ENCODE data around the gene EPB41L2. TPM values are rescaled to one million over a fixed set of nuclear protein-coding genes. Genes with fewer than 3 reads are reported as not detected.

The EPB41L2 gene
- total RNA-seq, 1 experiment from 2014 or later, result 22.5 TPM

DNA sequence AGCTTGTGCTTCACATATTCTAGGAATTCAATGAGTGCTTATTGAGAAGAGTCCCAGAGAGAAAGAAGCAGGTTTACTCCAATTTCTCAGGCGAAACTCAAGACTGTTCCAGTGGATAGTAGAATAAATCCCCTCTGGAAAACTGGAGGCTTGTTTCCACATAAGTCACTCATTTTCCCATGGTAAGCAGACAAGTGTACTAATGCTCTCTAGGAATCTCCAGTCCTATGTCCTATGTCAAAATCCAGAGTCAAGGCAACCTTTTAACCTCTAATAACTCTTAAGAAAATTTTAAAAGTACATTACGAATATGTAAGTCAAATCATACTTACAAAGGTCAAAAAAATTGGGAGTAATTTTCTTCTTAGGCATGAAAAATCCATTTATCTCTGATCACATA, 200.7 kb downstream of the EPB41L2 start:
- peaks cover 9% of the 10 kb centered on the region for H3K4me1 Mint-ChIP-seq (ENCODE audit: insufficient read depth, unreplicated experiment)
- peaks cover 4% of the 10 kb centered on the region for H3K36me3 Mint-ChIP-seq (ENCODE audit: insufficient read depth, unreplicated experiment)
- no peaks in the 10 kb centered on the region for H3K9me3 Mint-ChIP-seq (ENCODE audit: unreplicated experiment)
- no peak overlapping the region for H3K4me3 Mint-ChIP-seq (ENCODE audit: unreplicated experiment)
- no TSS peak for BruUV-seq (replicated peaks)
- intact Hi-C loops (cut with micrococcal nuclease), result no loop called here
- TF ChIP-seq, protein P1, sequence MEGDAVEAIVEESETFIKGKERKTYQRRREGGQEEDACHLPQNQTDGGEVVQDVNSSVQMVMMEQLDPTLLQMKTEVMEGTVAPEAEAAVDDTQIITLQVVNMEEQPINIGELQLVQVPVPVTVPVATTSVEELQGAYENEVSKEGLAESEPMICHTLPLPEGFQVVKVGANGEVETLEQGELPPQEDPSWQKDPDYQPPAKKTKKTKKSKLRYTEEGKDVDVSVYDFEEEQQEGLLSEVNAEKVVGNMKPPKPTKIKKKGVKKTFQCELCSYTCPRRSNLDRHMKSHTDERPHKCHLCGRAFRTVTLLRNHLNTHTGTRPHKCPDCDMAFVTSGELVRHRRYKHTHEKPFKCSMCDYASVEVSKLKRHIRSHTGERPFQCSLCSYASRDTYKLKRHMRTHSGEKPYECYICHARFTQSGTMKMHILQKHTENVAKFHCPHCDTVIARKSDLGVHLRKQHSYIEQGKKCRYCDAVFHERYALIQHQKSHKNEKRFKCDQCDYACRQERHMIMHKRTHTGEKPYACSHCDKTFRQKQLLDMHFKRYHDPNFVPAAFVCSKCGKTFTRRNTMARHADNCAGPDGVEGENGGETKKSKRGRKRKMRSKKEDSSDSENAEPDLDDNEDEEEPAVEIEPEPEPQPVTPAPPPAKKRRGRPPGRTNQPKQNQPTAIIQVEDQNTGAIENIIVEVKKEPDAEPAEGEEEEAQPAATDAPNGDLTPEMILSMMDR (IDR thresholded peaks at IDR 0.05; ENCODE audit: unreplicated experiment), result no peak
- ChIA-PET POLR2A (no interaction called here), CTCF (interaction anchor here (2.7 to 7.0 kb wide), 2 partner anchors 10 to 19 kb away, joined by 8 to 48 read pairs; no protein-coding TSS in a partner anchor)
- H3K27ac Mint-ChIP-seq (ENCODE audit: low read depth, unreplicated experiment), result no peak overlapping the region
- no peaks in the 10 kb centered on the region for H3K27me3 Mint-ChIP-seq (ENCODE audit: insufficient read depth, unreplicated experiment)
- DNase-seq (ENCODE audit: unreplicated experiment), result no peak

DNA sequence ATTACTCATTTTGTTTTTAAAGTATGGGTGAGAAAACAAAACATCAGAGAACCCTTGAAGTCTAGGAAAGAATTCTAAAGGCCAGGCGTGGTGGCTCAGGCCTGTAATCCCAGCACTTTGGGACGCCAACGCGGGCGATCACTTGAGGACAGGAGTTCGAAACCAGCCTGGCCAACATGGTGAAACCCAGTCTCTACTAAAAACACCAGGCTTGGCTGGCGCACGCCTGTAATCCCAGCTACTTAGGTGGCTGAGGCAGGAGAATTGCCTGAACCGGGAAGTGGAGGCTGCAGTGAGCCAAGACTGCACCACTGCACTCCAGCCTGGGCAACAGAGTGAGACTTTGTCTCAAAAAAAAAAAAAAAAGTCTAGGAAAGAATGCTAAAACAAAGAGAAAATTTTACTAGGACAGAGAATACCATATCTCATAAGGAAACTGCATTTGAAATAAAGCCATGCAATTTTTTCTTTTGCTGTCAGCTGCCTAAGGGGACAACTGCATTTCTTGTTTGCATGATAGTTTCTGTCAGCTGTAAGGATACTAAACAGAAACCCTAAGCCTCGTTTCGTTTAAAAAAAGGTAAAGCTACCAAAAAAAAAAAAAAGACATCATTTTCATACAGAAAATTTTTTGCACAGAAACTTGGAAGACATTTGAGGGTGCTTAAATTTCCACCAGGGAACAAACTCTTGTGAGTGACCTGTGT, 203.7 kb downstream of the EPB41L2 start:
- POLR2A ChIA-PET, result no interaction called here
- CTCF ChIA-PET, result interaction anchor here (1.1 to 7.0 kb wide), 3 partner anchors 13 to 324 kb away, joined by 3 to 48 read pairs (median 4); no protein-coding TSS in a partner anchor
- Mint-ChIP-seq H3K27ac (ENCODE audit: low read depth, unreplicated experiment) (no peak overlapping the region), H3K4me1 (ENCODE audit: insufficient read depth, unreplicated experiment) (peaks cover 11% of the 10 kb centered on the region), H3K27me3 (ENCODE audit: insufficient read depth, unreplicated experiment) (no peaks in the 10 kb centered on the region), H3K4me3 (ENCODE audit: unreplicated experiment) (no peak overlapping the region), H3K36me3 (ENCODE audit: insufficient read depth, unreplicated experiment) (peaks cover 4% of the 10 kb centered on the region), H3K9me3 (ENCODE audit: unreplicated experiment) (no peaks in the 10 kb centered on the region)
- TF ChIP-seq, protein P1 (IDR thresholded peaks at IDR 0.05; ENCODE audit: unreplicated experiment), result no peak
- BruUV-seq (replicated peaks), result no TSS peak
- intact Hi-C loops (cut with micrococcal nuclease), result no loop called here
- DNase-seq (ENCODE audit: unreplicated experiment), result no peak

DNA sequence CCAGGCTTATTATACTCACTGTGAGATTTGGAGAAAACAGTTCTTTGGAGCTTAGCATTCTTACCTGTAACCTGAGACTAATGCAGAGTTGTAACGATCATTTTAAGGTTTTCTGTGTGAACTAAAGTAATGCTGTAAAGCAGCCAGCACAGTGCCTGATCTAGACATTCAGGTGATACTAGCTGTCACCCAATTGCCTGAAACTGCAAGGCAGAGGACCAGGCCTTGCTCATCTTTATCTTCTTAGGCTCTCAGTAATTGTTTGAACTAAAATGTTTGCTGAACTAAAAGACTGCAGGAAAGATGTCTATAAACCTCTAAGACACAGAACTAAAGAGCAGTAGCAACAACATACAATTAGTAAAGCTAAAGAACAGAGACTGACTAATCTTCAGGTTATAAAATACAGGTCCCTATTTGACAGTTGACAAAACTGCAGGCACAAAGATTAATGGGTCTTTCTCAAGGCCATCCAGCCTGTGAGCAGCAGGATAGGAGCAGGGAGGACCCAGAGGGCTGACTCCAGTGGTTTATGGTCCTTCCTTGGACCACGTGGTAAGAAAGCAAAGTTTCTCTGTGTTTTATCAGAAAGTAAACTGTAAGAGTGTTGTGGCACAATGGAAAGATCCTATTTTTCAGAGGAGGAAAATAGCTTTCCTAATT, 204.4 kb downstream of the EPB41L2 start:
- Mint-ChIP-seq H3K27ac (ENCODE audit: low read depth, unreplicated experiment) (no peak overlapping the region), H3K9me3 (ENCODE audit: unreplicated experiment) (no peaks in the 10 kb centered on the region), H3K36me3 (ENCODE audit: insufficient read depth, unreplicated experiment) (peaks cover 4% of the 10 kb centered on the region), H3K4me3 (ENCODE audit: unreplicated experiment) (no peak overlapping the region), H3K27me3 (ENCODE audit: insufficient read depth, unreplicated experiment) (no peaks in the 10 kb centered on the region), H3K4me1 (ENCODE audit: insufficient read depth, unreplicated experiment) (peaks cover 11% of the 10 kb centered on the region)
- ChIA-PET CTCF (interaction anchor here (1.1 to 7.0 kb wide), 2 partner anchors 14 to 325 kb away, joined by 3 to 48 read pairs; no protein-coding TSS in a partner anchor), POLR2A (no interaction called here)
- intact Hi-C loops (cut with micrococcal nuclease), result no loop called here
- TF ChIP-seq, protein P1 (IDR thresholded peaks at IDR 0.05; ENCODE audit: unreplicated experiment), result no peak
- BruUV-seq (replicated peaks), result no TSS peak
- DNase-seq (ENCODE audit: unreplicated experiment), result no peak

DNA sequence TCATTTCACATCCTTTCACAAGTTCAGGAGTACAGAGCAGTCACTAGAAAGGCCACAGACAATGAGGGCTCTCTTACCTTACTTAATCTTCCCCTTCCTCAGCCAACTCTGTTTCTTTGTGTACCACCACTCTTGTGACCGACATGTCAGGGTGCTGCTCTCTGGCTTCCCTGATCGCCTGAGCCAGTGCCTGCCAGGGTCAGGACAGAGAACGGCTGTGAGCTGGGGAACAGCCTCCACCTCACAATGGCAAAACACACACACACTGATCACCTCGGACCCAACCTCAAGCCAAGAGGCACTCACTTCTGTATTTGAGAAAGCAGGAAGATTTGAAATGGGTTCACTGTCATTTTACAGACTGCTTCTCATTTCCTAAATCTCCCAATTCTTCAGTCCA, 205.0 kb downstream of the EPB41L2 start:
- TF ChIP-seq, protein P1 (IDR thresholded peaks at IDR 0.05; ENCODE audit: unreplicated experiment), result no peak
- intact Hi-C loops (cut with micrococcal nuclease), result no loop called here
- DNase-seq (ENCODE audit: unreplicated experiment), result no peak
- Mint-ChIP-seq H3K4me1 (ENCODE audit: insufficient read depth, unreplicated experiment) (peaks cover 11% of the 10 kb centered on the region), H3K27ac (ENCODE audit: low read depth, unreplicated experiment) (no peak overlapping the region), H3K4me3 (ENCODE audit: unreplicated experiment) (no peak overlapping the region), H3K9me3 (ENCODE audit: unreplicated experiment) (no peaks in the 10 kb centered on the region), H3K36me3 (ENCODE audit: insufficient read depth, unreplicated experiment) (peaks cover 4% of the 10 kb centered on the region), H3K27me3 (ENCODE audit: insufficient read depth, unreplicated experiment) (no peaks in the 10 kb centered on the region)
- no TSS peak for BruUV-seq (replicated peaks)
- CTCF ChIA-PET, result interaction anchor here (0.6 to 7.0 kb wide), 2 partner anchors 14 to 474 kb away, joined by 3 to 48 read pairs; no protein-coding TSS in a partner anchor
- POLR2A ChIA-PET, result no interaction called here
